GM12878 (cell line): Measurements from ENCODE around the gene CRHR2. TPM values are rescaled to one million over a fixed set of nuclear protein-coding genes. Genes with fewer than 3 reads are reported as not detected.

Experiments used
- ATAC-seq: fragments of 200-7000 bp; cut with Tn5 transposase; 3 replicates; pipeline ENCODE4 v1.9.1; 2020; ENCODE audit warnings: mild to moderate bottlenecking, moderate library complexity
- BruUV-seq: library from RNA; stranded (reverse); fragments of 400-500 nt; replicated peaks from 2 replicates; lab custom pipeline; 2021; lab: Mats Ljungman, UMichigan
- CTCF ChIA-PET: fragments of 300-600 bp; sonication (Branson Sonifier 250); formaldehyde crosslinking; extraction: SDS; loops from one replicate; lab custom pipeline; 2021; ENCODE audit warnings: inconsistent platforms; lab: Yijun Ruan, JAX
- POLR2A ChIA-PET: fragments of 350-600 bp; formaldehyde crosslinking; extraction: SDS; loops from one replicate; lab custom pipeline; 2021; ENCODE audit warnings: inconsistent platforms; lab: Charles Lee
- RAD21 ChIA-PET: fragments of 300-600 bp; sonication (Branson Sonifier 250); formaldehyde crosslinking; loops from one replicate; lab custom pipeline; 2023; ENCODE audit warnings: antibody characterized with exemption; ENCODE audit not compliant: unreplicated experiment; lab: Charles Lee
- SMC1A ChIA-PET: fragments of 300-600 bp; sonication (Branson Sonifier 250); formaldehyde crosslinking; loops from one replicate; lab custom pipeline; 2023; ENCODE audit not compliant: unreplicated experiment, uncharacterized antibody; lab: Charles Lee
- DNase-seq: peaks from one replicate; pipeline ENCODE4 v3.0.0-alpha.2; 2011; ENCODE audit warnings: low read depth, low spot score
- FAIRE-seq: peaks from 3 replicates; lab custom pipeline; 2011; peaks lifted over from hg19 to GRCh38; lab: Jason Lieb, UNC
- H2AFZ ChIP-seq: 2 replicates; pipeline ENCODE4 v1.6.0; 2011; ENCODE audit warnings: low read depth, low read length, control low read depth; ENCODE audit not compliant: control insufficient read depth
- H3K27ac ChIP-seq: 2 replicates; pipeline ENCODE4 v1.5.1; 2011; ENCODE audit warnings: control low read depth; ENCODE audit not compliant: control insufficient read depth, insufficient read depth
- H3K27me3 ChIP-seq, 2 experiments: replicated peaks in 1 of 2; 2 replicates each; pipeline versions ENCODE4 v1.6.0 to v1.6.1; 2011; ENCODE audit warnings: low read length in 1 of 2; ENCODE audit not compliant: control insufficient read depth in 2 of 2, insufficient read depth in 2 of 2
- H3K36me3 ChIP-seq, 2 experiments: 2 replicates each; pipeline ENCODE4 v1.5.1; 2011; ENCODE audit warnings: low read length in 1 of 2; ENCODE audit not compliant: control insufficient read depth in 2 of 2, insufficient read depth in 2 of 2
- H3K4me1 ChIP-seq: 2 replicates; pipeline ENCODE4 v1.6.1; 2011; ENCODE audit warnings: mild to moderate bottlenecking, low read length, moderate library complexity, mixed read lengths; ENCODE audit not compliant: control insufficient read depth, insufficient read depth
- H3K4me2 ChIP-seq: 2 replicates; pipeline ENCODE4 v1.6.0; 2011; ENCODE audit warnings: control low read depth; ENCODE audit not compliant: control insufficient read depth, insufficient read depth
- H3K4me3 ChIP-seq: fragments of 200-600 bp; sonication (generic); 2 replicates; pipeline ENCODE4 v1.5.1; 2016
- H3K79me2 ChIP-seq: 2 replicates; pipeline ENCODE4 v1.6.0; 2011; ENCODE audit warnings: low read length; ENCODE audit not compliant: control insufficient read depth, insufficient read depth
- H3K9ac ChIP-seq: 2 replicates; pipeline ENCODE4 v1.8.0; 2011; ENCODE audit warnings: low read length, control low read depth, mixed read lengths; ENCODE audit not compliant: control insufficient read depth, insufficient read depth
- H3K9me3 ChIP-seq: replicated peaks from 3 replicates; pipeline ENCODE4 v1.5.1; 2011; ENCODE audit warnings: mild to moderate bottlenecking, low read length; ENCODE audit not compliant: control insufficient read depth, insufficient read depth
- H4K20me1 ChIP-seq: 2 replicates; pipeline ENCODE4 v1.6.0; 2011; ENCODE audit not compliant: control insufficient read depth, insufficient read depth
- BCL11A ChIP-seq: IDR thresholded peaks from 2 replicates; pipeline ENCODE4 v1.6.1; 2011; ENCODE audit warnings: low read depth, low read length
- BMI1 ChIP-seq: fragments of 450-650 bp; IDR thresholded peaks from 2 replicates; pipeline ENCODE4 v1.6.1; 2016; ENCODE audit warnings: mild to moderate bottlenecking, moderate library complexity, borderline replicate concordance
- BRCA1 ChIP-seq: IDR thresholded peaks from 2 replicates; pipeline ENCODE4 v1.6.1; 2011; ENCODE audit warnings: low read depth, low read length, improper control_type of control experiment
- CBX3 ChIP-seq: fragments of 200-600 bp; sonication (generic); IDR thresholded peaks from 2 replicates; pipeline ENCODE4 v1.6.1; 2016; ENCODE audit warnings: low read depth, borderline replicate concordance
- E2F4 ChIP-seq: IDR thresholded peaks from 2 replicates; pipeline ENCODE4 v1.6.1; 2012; ENCODE audit warnings: low read depth, low read length, improper control_type of control experiment
- IRF3 ChIP-seq: fragments of 450-650 bp; IDR thresholded peaks from 2 replicates; pipeline ENCODE4 v1.6.1; 2014; ENCODE audit warnings: mild to moderate bottlenecking
- JUND ChIP-seq: IDR thresholded peaks from 2 replicates; pipeline ENCODE4 v1.6.1; 2012; ENCODE audit warnings: low read depth, mild to moderate bottlenecking, low read length, improper control_type of control experiment, moderate library complexity
- MEF2A ChIP-seq: IDR thresholded peaks from 2 replicates; pipeline ENCODE4 v1.6.1; 2011; ENCODE audit warnings: low read depth, mild to moderate bottlenecking, low read length, moderate library complexity; ENCODE audit not compliant: insufficient read depth
- MTA3 ChIP-seq: IDR thresholded peaks from 2 replicates; pipeline ENCODE4 v1.6.1; 2012; ENCODE audit warnings: low read length, inconsistent platforms, borderline replicate concordance
- POLR2AphosphoS2 ChIP-seq: IDR thresholded peaks from 2 replicates; pipeline ENCODE4 v1.6.1; 2011; ENCODE audit warnings: low read depth, mild to moderate bottlenecking, low read length, improper control_type of control experiment, moderate library complexity
- RAD21 ChIP-seq: IDR thresholded peaks from 2 replicates; pipeline ENCODE4 v1.6.1; 2011; ENCODE audit warnings: mild to moderate bottlenecking, low read depth, low read length, moderate library complexity; ENCODE audit not compliant: insufficient read depth
- WRNIP1 ChIP-seq: IDR thresholded peaks from 2 replicates; pipeline ENCODE4 v1.6.1; 2011; ENCODE audit warnings: low read depth, low read length, improper control_type of control experiment, borderline replicate concordance
- ZNF274 ChIP-seq: IDR thresholded peaks from one replicate; pipeline ENCODE4 v1.8.0; 2011; ENCODE audit not compliant: insufficient read length, insufficient read depth
- ZSCAN29 ChIP-seq: fragments of 450-650 bp; IDR thresholded peaks from 2 replicates; pipeline ENCODE4 v1.6.1; 2017; ENCODE audit warnings: mild to moderate bottlenecking, moderate library complexity
- ZZZ3 ChIP-seq: IDR thresholded peaks from 2 replicates; pipeline ENCODE4 v1.6.1; 2011; ENCODE audit warnings: low read depth; ENCODE audit not compliant: control insufficient read depth, insufficient read length
- WGBS: methylation state at CpG from one replicate; pipeline ENCODE4 v1.1.6; 2016; ENCODE audit warnings: low lambda C conversion rate; ENCODE audit not compliant: insufficient replicate concordance, insufficient coverage; ENCODE audit errors: missing lambda C conversion rate; 5-methylcytosine and 5-hydroxymethylcytosine counted together
- in situ Hi-C: fragments of 300-500 bp; cut with MboI; formaldehyde crosslinking; loops from 9 replicates; pipeline ENCODE4 v1.14.3; 2018; ENCODE audit warnings: mixed read lengths
- intact Hi-C: fragments of 100-400 bp; cut with micrococcal nuclease; formaldehyde crosslinking; loops from one replicate; pipeline ENCODE4 v1.14.2; 2022; ENCODE audit not compliant: unreplicated experiment
- polyA plus RNA-seq, 11 experiments: library from polyadenylated mRNA; depleted of rRNA in 4 of 11; unstranded in 6 of 11; stranded (reverse) in 5 of 11; fragments of >200 nt; fragmentation: Nextera tagmentation in 4 of 11; fragmentation: Illumina TruSeq in 1 of 11; extraction: Ambion mirVana in 4 of 11; extraction: Trizol in 1 of 11; gene quantifications; 1 replicate in 1 of 11; 2 replicates in 10 of 11; pipeline versions ENCODE4 v1.2.1 to v1.2.3, GENCODE V29; 2011 to 2016; ENCODE audit warnings: inconsistent platforms in 2 of 11, missing spikeins in 2 of 11, low read depth in 1 of 11
- total RNA-seq, 4 experiments: library from RNA; depleted of rRNA in 3 of 4; stranded (reverse); fragments of >200 nt in 3 of 4; fragmentation: Illumina TruSeq in 1 of 4; extraction: Trizol in 1 of 4; gene quantifications; 2 replicates each; pipeline versions ENCODE4 v1.2.1 to v1.2.3, GENCODE V29; 2013 to 2021

CRHR2 gene
- total and polyA plus RNA-seq, 10 of the 15 experiments (the other 5 are each of a cell fraction or from before 2014, with no cell fraction given), result not detected

GRCh38 chr7:30709549-30709948 lies 27.3 kb upstream of the CRHR2 start:
- no peak overlapping the region for H3K4me2 ChIP-seq
- H3K9ac ChIP-seq, result no peak overlapping the region
- FAIRE-seq (no peak), DNase-seq (no peak), ATAC-seq (no peak)
- RAD21 ChIA-PET, result no interaction called here
- H3K27me3 ChIP-seq, result no peaks in the 10 kb centered on the region; a peak in 3 of 4 replicates
- TF ChIP-seq MTA3 (no peak), POLR2AphosphoS2 (no peak), BCL11A (no peak), BRCA1 (no peak), JUND (no peak), CBX3 (no peak), IRF3 (no peak), ZSCAN29 (no peak), RAD21 (no peak), BMI1 (no peak), E2F4 (no peak), WRNIP1 (no peak), ZNF274 (no peak), MEF2A (no peak), ZZZ3 (no peak)
- no peak overlapping the region for H2AFZ ChIP-seq
- CTCF ChIA-PET, result interaction anchor here (0.8 kb wide), 1 partner anchor 30 kb away, joined by 4 read pairs; no protein-coding TSS in a partner anchor
- H3K9me3 ChIP-seq, result no peaks in the 10 kb centered on the region
- no TSS peak for BruUV-seq
- SMC1A ChIA-PET, result no interaction called here
- no peak overlapping the region for H3K4me3 ChIP-seq
- H4K20me1 ChIP-seq, result no peaks in the 10 kb centered on the region
- 42% methylated on average over 6 of the region's 6 CpGs for WGBS
- intact Hi-C loops (no loop called here), in situ Hi-C loops (no loop called here)
- no peaks in the 10 kb centered on the region for H3K4me1 ChIP-seq
- POLR2A ChIA-PET, result no interaction called here
- no peaks in the 10 kb centered on the region for H3K36me3 ChIP-seq
- H3K27ac ChIP-seq, result no peak overlapping the region
- no peaks in the 10 kb centered on the region for H3K79me2 ChIP-seq
